ENCODE results near the gene ANK2.

GRCh38 chr4:113071274-113071673, 21.8 kb downstream of the ANK2 start:
- no peak for TF ChIP-seq SP1 (IDR thresholded peaks at IDR 0.05)
- no peak for TF ChIP-seq JUND (IDR thresholded peaks at IDR 0.05)

Data from liver (tissue), 2 donors.